Stimulated activated CD4-positive, alpha-beta T cell treated with anti-CD3 and anti-CD28 coated beads, TNF-alpha, amount 100 ng/mL, for 4 hours (primary cell): Measurements from ENCODE around the gene GET4.
A peak's percentile ranks its signal among the peaks of the same experiment; 100 is the strongest.
"Not testable (repeated sequence)": the region's sequence is repeated elsewhere in the genome, so short reads cannot be mapped to it uniquely, and the experiment has no call there.

Experiments used
- DNase-seq, 3 experiments: peaks; one replicate each; pipeline ENCODE4 v3.0.0-alpha.2; 2020; ENCODE audit warnings: low read depth in 3 of 3

GET4 gene

DNA sequence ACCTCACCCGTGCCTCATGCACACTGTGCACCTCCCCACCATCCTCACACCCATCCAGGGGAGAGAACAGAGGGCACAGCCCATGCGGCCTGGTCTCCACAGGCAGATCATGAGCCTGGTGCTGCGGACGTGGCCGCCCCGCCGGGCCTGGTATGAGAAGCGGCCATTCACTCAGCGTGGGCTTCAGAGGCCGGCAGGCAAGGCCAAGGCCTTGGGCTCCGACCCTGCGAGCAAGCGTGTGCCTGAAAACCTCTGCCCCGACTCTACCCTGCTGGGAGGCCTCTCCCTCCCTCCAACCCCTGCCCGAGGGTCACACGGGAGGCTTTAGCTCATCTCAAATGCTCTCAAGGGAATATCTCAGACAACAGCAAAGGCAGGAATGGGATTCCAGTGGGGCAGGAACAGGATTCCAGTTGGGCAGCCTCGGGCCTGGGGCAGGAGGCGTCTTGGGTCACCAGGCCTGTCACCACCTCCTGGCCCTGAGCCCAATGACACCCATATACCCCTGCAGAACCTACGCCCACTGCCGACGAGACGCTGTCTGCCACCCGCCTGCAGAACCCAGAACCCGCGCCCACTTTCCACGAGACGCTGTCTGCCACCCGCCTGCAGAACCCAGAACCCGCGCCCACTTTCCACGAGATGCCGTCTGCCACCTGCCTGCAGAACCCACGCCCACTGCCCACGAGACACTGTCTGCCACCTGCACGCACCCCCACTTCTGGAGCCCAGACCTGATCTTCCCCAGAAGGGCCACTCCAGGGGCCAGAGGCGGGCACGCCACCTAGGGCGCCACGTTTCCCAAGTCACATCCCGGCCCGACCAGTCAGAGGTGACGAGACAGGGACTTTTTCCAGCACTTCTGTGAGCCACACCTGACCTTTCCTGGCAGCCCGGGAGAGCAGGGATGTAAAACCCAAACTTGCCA is 39.2 kb downstream of the GET4 start:
- DNase-seq = no peak

DNA sequence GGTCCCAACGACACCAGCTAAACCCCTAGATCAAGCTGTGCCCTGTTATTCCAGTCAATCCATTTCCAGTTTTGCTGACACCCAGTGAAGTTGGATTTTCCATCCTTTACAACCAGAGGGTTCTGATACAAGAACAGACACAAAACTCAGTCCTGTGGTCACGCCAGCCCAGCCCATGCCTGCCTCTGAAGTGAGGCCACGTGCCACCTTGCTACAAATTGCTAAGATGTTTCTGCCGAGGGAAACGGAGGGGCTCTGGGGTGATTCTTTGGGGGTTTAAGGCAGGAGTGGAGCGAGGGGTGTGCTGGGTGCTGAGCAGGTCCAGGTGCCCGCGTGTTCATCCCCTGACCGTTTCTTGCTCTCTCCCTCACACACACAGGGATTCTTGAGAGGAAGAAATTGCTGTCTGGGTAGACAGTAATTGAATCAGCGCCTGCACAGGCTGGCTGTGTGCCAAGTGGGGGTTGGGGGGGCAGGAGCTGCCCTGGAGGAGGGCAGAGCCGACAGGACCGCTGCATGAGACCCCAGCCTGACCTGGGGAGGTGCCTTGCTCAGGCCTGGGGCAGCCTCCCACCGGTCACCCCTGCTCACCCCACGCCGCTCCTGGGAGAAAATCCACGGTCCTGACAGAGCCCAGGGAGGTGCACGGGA is 40.1 kb downstream of the GET4 start:
- DNase-seq = no peak

GRCh38 chr7:917255-918117 is 41.1 kb downstream of the GET4 start:
- DNase-seq = no peak

DNA sequence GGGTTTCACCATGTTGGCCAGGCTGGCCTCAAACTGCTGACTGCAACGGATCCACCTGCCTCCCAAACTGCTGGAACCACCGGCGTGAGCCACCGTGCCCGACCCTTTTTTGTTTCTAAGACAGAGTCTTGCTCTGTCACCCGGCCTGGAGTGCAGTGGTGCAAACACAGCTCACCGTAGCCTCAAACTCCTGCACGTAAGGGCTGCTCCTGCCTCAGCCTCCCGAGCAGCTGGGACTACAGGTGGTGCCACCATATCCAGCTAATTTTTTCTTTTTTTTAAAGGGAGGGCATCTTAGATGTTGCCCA is 41.7 kb downstream of the GET4 start:
- DNase-seq = no peak

DNA sequence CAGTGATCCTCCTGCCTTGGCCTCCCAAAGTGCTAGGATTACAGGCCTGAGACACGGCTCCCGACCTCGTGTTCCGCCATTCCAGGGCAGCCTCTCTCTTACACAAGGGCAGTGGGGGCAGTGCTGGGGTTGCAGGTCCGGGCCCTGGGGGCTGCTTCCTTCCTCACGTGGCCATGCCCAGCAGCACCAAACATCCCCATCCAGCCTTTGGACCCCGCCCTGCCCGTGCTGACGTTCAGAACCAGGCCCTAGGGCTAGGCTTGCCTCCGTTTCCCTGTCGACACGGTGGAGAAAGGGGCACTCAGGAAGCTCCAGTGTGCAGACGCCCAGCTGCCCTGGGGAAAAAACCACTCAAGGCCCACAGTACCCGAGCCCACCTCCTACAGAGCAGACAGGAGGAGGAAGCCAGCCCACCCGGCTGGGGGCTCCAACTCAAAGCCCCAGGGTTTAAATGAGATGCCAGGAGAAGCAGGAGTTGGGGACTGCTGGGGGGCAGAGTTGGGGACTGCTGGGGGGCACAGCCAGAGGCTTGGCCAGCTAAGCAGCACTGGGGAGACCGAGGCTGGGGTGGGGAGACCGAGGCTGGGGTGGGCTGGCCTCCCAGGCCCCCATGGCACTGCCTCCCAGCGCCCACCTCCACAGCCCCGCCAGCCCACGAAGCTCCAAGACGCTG is 42.2 kb downstream of the GET4 start:
- no peak for DNase-seq

- no peak for DNase-seq
These were observed 42.7 kb downstream of the GET4 start for GRCh38 chr7:919114-919442.

DNA sequence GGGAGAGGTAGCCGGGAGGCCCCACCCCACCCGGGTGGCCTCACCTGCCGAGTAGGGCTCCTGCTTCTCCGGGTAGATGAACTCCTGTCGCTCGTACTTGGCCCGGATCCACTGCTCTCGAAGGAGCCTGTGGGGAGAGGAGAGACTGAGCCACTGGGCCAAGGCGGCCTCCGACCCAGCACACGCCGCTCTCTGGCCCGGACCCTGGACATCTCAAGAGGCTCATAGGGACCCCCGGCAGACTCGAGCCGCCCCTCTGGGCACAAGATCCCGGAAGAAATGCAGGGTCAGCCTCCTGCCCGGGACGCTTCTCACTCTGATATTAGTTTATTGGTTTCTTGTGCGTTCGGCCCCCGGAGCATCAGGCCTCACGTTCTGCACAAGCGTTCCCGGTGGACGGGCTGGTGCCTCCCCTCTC is 43.6 kb downstream of the GET4 start:
- no peak for DNase-seq

DNA sequence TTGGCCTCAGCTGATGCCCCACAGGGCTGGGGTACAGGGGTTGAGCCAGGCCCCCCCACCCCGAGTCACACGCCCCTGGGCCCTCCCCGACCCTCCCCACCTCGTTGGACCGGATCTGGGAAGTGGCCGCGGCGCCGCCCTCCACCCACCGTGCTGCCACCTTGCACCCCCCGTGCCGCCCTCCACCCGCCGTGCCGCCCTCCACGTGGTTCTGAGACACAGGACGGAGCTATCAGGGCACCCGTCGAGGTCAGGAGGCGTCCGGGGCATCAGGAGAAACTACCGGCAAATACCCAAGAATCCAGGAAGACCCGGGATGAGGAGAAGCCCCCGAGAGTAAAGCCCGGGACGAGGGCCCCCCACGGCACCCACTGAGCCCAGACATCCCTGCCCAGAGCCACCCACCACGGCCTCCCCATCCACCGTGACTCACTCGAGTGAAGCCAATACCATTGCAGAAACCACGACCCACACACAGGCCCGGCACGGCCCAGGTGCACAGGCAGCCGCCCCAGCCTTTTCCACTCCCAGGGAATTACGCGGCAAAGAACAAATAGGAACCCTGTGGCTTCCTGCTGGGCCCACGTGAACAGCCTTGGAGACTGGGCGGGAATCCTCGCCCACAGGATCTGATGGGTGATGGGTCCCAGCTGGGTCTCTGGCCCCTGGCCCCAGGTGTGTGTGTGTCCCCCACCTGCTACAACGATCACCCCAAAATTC is 44.2 kb downstream of the GET4 start:
- DNase-seq = no peak

DNA sequence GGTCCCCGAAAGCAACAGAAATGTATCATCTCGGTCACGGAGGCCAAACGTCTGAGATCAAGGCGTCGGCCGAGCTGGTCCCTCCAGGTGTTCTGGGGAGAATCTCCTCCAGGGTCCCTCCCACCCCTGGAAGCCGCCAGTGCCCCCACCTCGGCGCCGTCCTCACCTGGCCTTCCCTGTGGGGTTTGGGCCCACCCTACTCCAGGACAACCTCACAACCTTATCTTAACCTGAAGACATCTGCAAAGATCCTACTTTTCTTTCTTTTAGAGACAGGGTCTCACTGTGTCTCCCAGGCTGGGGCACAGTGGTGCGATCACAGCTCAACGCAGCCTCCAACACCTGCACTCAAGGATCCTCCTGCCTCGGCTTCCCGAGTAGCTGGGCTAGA is 44.7 kb downstream of the GET4 start:
- no peak for DNase-seq

DNA sequence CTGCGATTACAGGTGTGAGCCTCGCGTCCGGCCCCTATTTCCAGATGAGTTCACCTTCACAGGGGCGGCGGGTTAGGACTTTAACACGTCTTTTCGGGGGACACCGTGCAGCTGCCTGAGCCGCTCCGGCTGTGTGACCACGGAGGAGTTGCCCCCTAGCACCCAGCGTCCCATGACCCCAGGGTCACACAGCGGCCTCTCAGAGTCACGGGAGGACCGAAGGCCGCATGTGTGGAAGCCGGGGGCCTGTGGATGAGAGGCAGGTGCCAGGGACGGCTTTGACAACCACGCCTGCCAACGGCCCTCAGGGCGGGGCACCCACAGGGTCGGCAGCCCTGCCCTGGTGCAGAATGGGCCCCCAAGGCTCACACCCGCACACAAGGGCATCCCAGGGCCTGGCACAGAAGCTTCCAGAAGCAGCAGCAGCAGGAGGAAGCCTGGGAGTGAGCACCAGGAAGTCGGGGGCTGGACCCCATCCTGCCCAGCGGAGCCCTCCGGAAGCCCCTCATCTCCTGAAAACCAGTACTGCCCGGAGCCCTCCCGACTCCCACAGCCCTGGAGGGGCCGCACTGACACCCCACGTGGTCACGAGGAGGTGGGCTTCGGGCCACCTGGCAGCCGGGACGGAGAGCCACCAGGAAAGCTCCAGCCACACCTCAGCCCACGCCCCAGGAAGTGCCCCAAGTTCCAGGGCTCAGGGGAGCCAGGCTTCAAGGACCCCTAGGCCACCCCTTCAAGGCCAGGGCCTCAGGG is 45.4 kb downstream of the GET4 start:
- DNase-seq = no peak

GRCh38 chr7:922334-923107 is 46.2 kb downstream of the GET4 start:
- DNase-seq = peak in 2 of 3 experiments; percentile 32 to 53

- peak; percentile 75 to 88 (median 83) for DNase-seq
These were observed 47.0 kb downstream of the GET4 start for GRCh38 chr7:923108-924041.

DNA sequence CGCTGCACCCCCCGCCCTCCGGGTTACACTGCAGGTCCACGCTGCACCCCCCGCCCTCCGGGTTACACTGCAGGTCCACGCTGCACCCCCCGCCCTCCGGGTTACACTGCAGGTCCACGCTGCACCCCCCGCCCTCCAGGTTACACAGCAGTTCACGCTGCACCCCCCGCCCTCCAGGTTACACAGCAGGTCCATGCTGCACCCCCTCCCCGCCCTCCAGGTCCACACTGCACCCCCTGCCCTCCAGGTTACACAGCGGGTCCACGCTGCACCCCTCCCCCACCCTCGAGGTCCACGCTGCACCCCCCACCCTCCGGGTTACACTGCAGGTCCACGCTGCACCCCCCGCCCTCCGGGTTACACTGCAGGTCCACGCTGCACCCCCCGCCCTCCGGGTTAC is 47.7 kb downstream of the GET4 start:
- DNase-seq = not testable (repeated sequence)

DNA sequence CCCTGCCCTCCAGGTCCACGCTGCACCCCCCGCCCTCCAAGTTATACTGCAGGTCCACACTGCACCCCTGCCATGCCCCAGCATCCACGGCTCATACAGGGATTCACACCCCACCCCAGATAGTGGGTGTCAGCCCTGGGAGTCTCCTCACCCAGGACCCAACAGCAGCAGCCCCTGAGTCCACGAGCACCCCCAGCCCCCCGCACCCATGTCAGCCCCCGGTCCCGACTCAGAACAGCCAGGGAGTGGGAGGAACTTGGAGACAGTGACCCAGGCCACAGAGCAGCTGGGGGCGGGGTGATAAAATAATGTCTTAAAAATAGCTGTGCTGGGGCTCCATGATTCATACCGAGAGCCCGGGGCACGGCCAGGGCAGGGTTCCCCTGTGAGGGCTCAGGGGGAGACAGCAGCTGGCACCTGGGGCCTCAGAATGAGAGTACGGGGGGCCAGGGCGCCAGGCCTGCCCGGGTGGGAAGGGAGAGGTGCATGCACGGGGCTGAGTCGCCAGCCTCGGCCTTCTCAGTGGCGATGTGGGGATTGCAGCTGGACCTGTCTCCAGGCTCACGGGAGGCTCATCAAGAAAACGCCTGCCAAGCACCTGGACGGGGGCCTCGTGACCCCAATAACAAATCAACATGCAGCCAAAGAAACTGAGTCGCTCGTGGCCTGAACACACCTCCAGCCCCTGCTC is 48.3 kb downstream of the GET4 start:
- no peak for DNase-seq

- no peak for DNase-seq
These were observed 49.2 kb downstream of the GET4 start for GRCh38 chr7:925601-926000.

GRCh38 chr7:926061-927030 is 50.0 kb downstream of the GET4 start:
- no peak for DNase-seq
